SH-SY5Y (cell line): ENCODE measurements around the gene HAUS2.

Source experiments
- GATA2 ChIP-seq: IDR thresholded peaks from 2 replicates; pipeline ENCODE4 v1.6.1; 2011; ENCODE audit warnings: mild to moderate bottlenecking, low read depth, low read length
- GATA3 ChIP-seq: IDR thresholded peaks from 2 replicates; pipeline ENCODE4 v1.6.1; 2011; ENCODE audit warnings: low read depth, mild to moderate bottlenecking, low read length, moderate library complexity

DNA sequence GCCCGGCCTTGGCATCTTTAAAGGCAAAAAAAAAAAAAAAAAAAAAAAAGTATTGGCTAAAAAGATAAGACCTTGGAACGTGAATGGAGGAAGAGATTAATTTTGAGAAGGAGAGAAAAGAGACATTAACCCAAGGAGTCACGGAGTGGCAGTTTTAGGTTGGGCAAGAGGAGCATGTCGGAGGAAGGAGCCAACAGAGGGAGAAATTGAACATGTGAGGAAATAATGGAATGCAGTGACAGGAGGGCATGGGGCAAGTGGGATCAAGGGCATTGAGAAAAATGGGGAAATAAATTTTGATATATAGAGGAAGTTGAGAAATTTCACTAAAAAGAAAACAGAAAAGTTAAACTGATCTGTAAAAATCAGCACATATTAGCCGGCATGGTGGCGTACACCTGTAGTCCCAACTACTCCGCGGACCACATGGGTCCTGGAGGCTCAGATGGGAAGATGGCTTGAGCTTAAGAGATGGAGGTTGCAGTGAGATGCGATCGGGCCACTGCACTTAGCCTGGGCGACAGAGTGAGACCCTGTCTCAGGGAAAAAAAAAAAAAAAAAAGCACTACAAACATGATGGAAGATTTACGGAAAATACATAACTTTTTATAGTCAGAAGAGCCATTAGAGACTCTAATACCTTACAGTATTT is 1.2 kb downstream of the HAUS2 start:
- TF ChIP-seq GATA3, result no peak
- TF ChIP-seq GATA2, result no peak
